Spleen (tissue), 7 donors: ENCODE measurements around the gene HRNR.

Experiments used
- POLR2A ChIP-seq, 3 donors: fragments of 450-650 bp; IDR thresholded peaks; one replicate each; pipeline ENCODE4 v1.5.1; 2017; ENCODE audit warnings: antibody characterized with exemption in 3 of 3, mild to moderate bottlenecking in 1 of 3
- POLR2AphosphoS5 ChIP-seq, 3 donors: sonication (generic); formaldehyde crosslinking; IDR thresholded peaks; one replicate each; pipeline ENCODE4 v1.5.1; 2017; ENCODE audit warnings: antibody characterized with exemption in 3 of 3
- TF ChIP-seq, protein P1 (sequence below), 11 experiments: fragments of 200-600 bp in 7 of 11; fragments of 450-650 bp in 4 of 11; sonication (generic) in 4 of 11; IDR thresholded peaks in 8 of 11; conservative IDR thresholded peaks in 3 of 11; 1 replicate in 7 of 11; 2 replicates in 4 of 11; pipeline versions ENCODE4 v1.4.0 to v1.8.0; 2016 to 2021; ENCODE audit warnings: antibody characterized with exemption in 11 of 11, inconsistent platforms in 4 of 11, mild to moderate bottlenecking in 1 of 11
- donor health status: DM: no; HTN: no; CAD: no; lungs with moderate emphysema.
- donor health status: DM: no; HTN: no; CAD: no.
- donor health status: DM: no; HTN: no; CAD: no.

DNA sequence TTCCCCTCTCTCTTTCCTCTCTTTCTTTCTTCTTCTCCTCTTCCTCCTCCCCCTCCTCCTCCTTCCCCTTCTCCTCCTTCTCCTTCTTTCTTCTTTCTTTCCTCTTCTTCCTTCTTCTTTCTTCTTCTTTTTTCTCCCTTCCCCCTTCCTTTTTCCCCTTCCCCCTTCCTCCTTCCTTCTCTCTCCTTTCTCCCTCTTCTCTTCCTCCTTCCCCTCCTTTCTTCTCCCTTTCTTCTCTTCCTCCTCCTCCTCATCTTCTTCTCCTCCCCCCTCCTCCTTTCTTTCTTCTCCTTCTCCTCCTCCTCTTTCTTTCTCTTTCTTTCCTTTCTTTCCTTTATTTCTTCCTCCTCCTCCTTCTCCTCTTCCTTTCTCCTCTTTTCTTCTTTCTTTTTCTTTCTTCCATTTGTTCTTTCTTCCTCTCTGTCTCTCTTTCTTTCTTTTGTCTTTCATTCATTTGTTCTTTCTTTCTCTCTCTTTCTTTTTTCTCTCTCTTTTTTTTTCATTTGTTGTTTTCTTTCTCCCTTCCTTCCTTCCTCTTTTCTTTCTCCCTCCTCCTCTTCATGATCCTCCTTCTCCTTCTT, 26.5 kb downstream of the HRNR start:
- no peak for TF ChIP-seq POLR2A (IDR thresholded peaks at IDR 0.05)
- no peak for TF ChIP-seq POLR2AphosphoS5 (IDR thresholded peaks at IDR 0.05)
- TF ChIP-seq, protein P1, sequence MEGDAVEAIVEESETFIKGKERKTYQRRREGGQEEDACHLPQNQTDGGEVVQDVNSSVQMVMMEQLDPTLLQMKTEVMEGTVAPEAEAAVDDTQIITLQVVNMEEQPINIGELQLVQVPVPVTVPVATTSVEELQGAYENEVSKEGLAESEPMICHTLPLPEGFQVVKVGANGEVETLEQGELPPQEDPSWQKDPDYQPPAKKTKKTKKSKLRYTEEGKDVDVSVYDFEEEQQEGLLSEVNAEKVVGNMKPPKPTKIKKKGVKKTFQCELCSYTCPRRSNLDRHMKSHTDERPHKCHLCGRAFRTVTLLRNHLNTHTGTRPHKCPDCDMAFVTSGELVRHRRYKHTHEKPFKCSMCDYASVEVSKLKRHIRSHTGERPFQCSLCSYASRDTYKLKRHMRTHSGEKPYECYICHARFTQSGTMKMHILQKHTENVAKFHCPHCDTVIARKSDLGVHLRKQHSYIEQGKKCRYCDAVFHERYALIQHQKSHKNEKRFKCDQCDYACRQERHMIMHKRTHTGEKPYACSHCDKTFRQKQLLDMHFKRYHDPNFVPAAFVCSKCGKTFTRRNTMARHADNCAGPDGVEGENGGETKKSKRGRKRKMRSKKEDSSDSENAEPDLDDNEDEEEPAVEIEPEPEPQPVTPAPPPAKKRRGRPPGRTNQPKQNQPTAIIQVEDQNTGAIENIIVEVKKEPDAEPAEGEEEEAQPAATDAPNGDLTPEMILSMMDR (IDR thresholded peaks at IDR 0.05 in 8 of 11, conservative IDR thresholded peaks at IDR 0.05 in 3 of 11): no peak
